ENCODE results near the gene ABCA6. TPM values are rescaled to one million over a fixed set of nuclear protein-coding genes. Genes with fewer than 3 reads are reported as not detected.

The ABCA6 gene
- polyA plus RNA-seq, 2 of the 4 experiments (the other 2 are of a cell fraction), result 0.05 TPM; not detected in 1

GRCh38 chr17:69130627-69131296 lies 10.9 kb downstream of the ABCA6 start:
- DNase-seq (ENCODE audit: low read depth in 1 of 2, low spot score in 1 of 2) (no peak), FAIRE-seq (no peak), ATAC-seq (no peak)
- Histone ChIP-seq H3K9me3 (no peaks in the 10 kb centered on the region), H3K27ac (no peak overlapping the region), H3K4me2 (no peak overlapping the region), H3K4me1 (no peaks in the 10 kb centered on the region), H3K4me3 (no peak overlapping the region)
- ChIA-PET POLR2A (no interaction called here), CTCF (interaction anchor here (0.6 to 1.2 kb wide), 2 partner anchors 15 to 355 kb away, joined by 3 to 5 read pairs; no protein-coding TSS in a partner anchor)
- WGBS (ENCODE audit: missing lambda C conversion rate), result 34% methylated on average over 6 of the region's 6 CpGs
- TF ChIP-seq NPAS2 (CRISPR knock-in tag; IDR thresholded peaks at IDR 0.05; ENCODE audit: borderline replicate concordance) (no peak), ESRRA (IDR thresholded peaks at IDR 0.05; ENCODE audit: borderline replicate concordance, low read length) (no peak), HES2 (IDR thresholded peaks at IDR 0.05) (no peak), CHD2 (IDR thresholded peaks at IDR 0.05; ENCODE audit: low read length, partially characterized antibody) (no peak)

GRCh38 chr17:69123626-69124025 lies 18.1 kb downstream of the ABCA6 start:
- DNase-seq (ENCODE audit: low read depth in 1 of 2, low spot score in 1 of 2) (no peak), FAIRE-seq (no peak), ATAC-seq (no peak)
- POLR2A ChIA-PET, result no interaction called here
- no peaks in the 10 kb centered on the region for H3K4me1 ChIP-seq
- H3K4me3 ChIP-seq, result no peak overlapping the region
- H3K9me3 ChIP-seq, result no peaks in the 10 kb centered on the region
- no peak overlapping the region for H3K27ac ChIP-seq
- CTCF ChIA-PET, result no interaction called here
- no peak overlapping the region for H3K4me2 ChIP-seq
- 21% methylated on average over 1 of the region's 1 CpG for WGBS (ENCODE audit: missing lambda C conversion rate)
- TF ChIP-seq HEYL (CRISPR knock-in tag; IDR thresholded peaks at IDR 0.05) (no peak), HOXA7 (CRISPR knock-in tag; IDR thresholded peaks at IDR 0.05) (no peak), FOSB (CRISPR knock-in tag; IDR thresholded peaks at IDR 0.05) (no peak), E2F6 (IDR thresholded peaks at IDR 0.05; ENCODE audit: borderline replicate concordance, low read depth) (no peak), MAZ (IDR thresholded peaks at IDR 0.05; ENCODE audit: borderline replicate concordance, low read depth, low read length) (no peak), EHMT2 (IDR thresholded peaks at IDR 0.05; ENCODE audit: low read depth) (no peak), NFE2L2 (conservative IDR thresholded peaks at IDR 0.05; ENCODE audit: low read length) (no peak), RFX5 (IDR thresholded peaks at IDR 0.05) (no peak), BHLHE40 (IDR thresholded peaks at IDR 0.05; ENCODE audit: low read depth, low read length) (no peak), RARB (CRISPR knock-in tag; IDR thresholded peaks at IDR 0.05) (no peak), REST (IDR thresholded peaks at IDR 0.05) (no peak), NR3C1 (IDR thresholded peaks at IDR 0.05) (no peak), FOXS1 (CRISPR knock-in tag; IDR thresholded peaks at IDR 0.05) (no peak)

- H3K4me1 ChIP-seq, result no peaks in the 10 kb centered on the region
- no peaks in the 10 kb centered on the region for H3K9me3 ChIP-seq
- CTCF ChIA-PET, result interaction anchor here (0.8 to 1.5 kb wide), 4 partner anchors 10 to 347 kb away, joined by 3 read pairs; no protein-coding TSS in a partner anchor
- H3K27ac ChIP-seq, result no peak overlapping the region
- H3K4me2 ChIP-seq, result no peak overlapping the region; the same call in 2 of the 3 replicates
- H3K4me3 ChIP-seq, result no peak overlapping the region
- no peak for DNase-seq (ENCODE audit: low read depth in 1 of 2, low spot score in 1 of 2)
- ATAC-seq, result no peak
- TF ChIP-seq MAX (IDR thresholded peaks at IDR 0.05), result no peak
- TF ChIP-seq MAZ (IDR thresholded peaks at IDR 0.05; ENCODE audit: borderline replicate concordance, low read depth, low read length), result no peak
- no peak for TF ChIP-seq CEBPB (IDR thresholded peaks at IDR 0.05)
- no peak for TF ChIP-seq ZNF302 (CRISPR knock-in tag; IDR thresholded peaks at IDR 0.05)
- no peak for TF ChIP-seq HOXB13 (CRISPR knock-in tag; IDR thresholded peaks at IDR 0.05; ENCODE audit: low read depth)
- no peak for TF ChIP-seq POLR2A (IDR thresholded peaks at IDR 0.05; ENCODE audit: low read length)
- TF ChIP-seq NPAS2 (CRISPR knock-in tag; IDR thresholded peaks at IDR 0.05; ENCODE audit: borderline replicate concordance), result no peak
- TF ChIP-seq ELK1 (IDR thresholded peaks at IDR 0.05; ENCODE audit: low read depth, low read length), result no peak
- no peak for TF ChIP-seq EP300 (IDR thresholded peaks at IDR 0.05)
- no peak for TF ChIP-seq HOXA7 (CRISPR knock-in tag; IDR thresholded peaks at IDR 0.05)
- TF ChIP-seq TP53 (CRISPR knock-in tag; IDR thresholded peaks at IDR 0.05), result no peak
- FAIRE-seq, result no peak
- POLR2A ChIA-PET, result no interaction called here
- 66% methylated on average over 5 of the region's 5 CpGs for WGBS (ENCODE audit: missing lambda C conversion rate)
These were observed 19.6 kb downstream of the ABCA6 start for GRCh38 chr17:69122065-69122464.
